HT-29 (cell line): ENCODE data around the gene FGFRL1. TPM values are rescaled to one million over a fixed set of nuclear protein-coding genes. Genes with fewer than 3 reads are reported as not detected.

Experiments
- DNase-seq: peaks from one replicate; pipeline ENCODE4 v3.0.0-alpha.2; 2015; ENCODE audit warnings: low spot score
- total RNA-seq: library from RNA; depleted of rRNA; stranded (reverse); fragments of >200 nt; shearing (Covaris generic); gene quantifications from 2 replicates; pipeline ENCODE4 v1.2.3, GENCODE V29; 2014; rRNA removed

Gene FGFRL1, protein sequence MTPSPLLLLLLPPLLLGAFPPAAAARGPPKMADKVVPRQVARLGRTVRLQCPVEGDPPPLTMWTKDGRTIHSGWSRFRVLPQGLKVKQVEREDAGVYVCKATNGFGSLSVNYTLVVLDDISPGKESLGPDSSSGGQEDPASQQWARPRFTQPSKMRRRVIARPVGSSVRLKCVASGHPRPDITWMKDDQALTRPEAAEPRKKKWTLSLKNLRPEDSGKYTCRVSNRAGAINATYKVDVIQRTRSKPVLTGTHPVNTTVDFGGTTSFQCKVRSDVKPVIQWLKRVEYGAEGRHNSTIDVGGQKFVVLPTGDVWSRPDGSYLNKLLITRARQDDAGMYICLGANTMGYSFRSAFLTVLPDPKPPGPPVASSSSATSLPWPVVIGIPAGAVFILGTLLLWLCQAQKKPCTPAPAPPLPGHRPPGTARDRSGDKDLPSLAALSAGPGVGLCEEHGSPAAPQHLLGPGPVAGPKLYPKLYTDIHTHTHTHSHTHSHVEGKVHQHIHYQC
- 74.9 and 76.9 TPM in 2 replicates for total RNA-seq

DNA sequence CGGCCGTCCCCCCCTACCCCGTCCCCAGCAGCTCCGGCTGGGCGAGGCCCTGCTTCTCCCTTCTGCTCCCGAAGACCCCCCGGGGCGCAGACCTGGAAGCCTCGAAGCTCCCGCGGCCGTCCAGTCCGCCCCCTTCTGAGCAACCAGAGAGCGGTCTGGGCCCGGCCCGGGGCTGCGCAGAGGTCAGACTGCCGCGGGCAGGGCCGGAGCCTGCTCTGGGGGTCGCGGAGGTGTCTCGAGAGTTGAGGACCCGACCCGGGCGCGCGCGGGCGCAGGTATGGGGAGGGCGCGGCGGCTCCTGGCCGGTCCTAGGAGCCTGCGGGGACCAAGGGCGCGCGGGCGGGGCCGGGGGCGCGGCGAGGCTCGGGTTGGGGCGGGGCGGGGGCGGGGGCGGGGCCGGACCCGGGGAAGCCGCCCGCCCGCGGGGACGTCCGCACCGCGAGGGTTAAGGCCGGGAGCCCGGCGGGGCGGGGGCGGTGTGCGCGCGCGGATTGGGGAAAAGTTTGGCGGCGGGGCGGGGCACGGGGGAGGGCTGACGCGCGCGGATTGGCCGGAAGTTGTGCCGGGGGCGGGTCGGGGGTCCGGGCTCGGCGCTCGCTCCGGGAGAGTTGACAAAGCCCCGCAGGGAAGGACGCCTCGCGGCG, at the start of gene FGFRL1:
Gene FGFRL1, plus strand, starts transcription at position 605 of the 644 bp plus-strand sequence. CDS start 860 bp downstream, outside the sequence.
- DNase-seq: peak; percentile 84

- peak; percentile 90 for DNase-seq
Observed at GRCh38 chr4:962231-963208, 48.9 kb upstream of the FGFRL1 start.

DNA sequence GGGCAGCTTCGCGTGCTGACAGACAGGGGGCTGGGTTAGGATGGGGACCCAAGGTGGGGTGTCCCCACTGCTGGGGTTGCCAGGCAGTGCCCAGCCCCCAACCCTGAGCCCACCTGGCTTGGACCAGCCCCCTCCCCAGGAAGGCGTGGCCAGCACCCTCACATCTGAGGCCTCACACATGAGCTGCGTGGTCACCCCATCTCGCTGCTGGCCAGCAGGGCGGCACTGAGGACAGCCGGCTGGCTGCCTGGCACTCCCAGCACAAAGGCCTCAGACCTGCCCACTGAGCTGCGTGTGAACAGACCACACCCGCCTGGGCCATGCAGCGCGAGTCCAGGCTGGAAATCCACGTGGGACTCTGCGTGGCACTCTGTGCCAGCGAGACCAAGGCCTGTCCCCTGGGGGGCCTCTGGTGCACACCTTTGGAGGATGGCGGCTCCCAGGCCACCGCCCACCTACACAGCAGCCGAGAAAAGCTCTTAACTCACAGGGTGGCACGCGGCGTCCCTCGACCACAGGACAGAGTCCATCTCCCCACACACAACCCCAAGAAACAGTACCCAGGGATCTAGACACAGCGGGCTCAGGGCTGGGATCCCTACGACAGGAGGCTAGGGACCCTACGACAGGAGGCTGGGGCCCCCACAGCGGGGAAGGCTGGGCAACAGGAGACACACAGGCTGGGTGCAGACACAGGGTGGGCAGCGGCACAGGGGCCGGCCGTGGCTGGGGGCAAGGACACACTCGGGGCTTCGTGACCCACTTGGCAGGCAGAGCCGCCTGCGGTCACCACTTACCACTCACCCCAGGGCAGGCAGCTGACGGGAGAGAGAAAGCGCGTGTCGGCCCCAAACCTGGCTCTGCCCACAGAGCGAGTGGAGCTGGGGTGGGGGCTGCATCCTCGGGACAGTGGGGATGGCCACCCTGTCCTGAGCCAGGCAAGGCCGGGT, 47.9 kb upstream of the FGFRL1 start:
- DNase-seq: peak; percentile 31

DNA sequence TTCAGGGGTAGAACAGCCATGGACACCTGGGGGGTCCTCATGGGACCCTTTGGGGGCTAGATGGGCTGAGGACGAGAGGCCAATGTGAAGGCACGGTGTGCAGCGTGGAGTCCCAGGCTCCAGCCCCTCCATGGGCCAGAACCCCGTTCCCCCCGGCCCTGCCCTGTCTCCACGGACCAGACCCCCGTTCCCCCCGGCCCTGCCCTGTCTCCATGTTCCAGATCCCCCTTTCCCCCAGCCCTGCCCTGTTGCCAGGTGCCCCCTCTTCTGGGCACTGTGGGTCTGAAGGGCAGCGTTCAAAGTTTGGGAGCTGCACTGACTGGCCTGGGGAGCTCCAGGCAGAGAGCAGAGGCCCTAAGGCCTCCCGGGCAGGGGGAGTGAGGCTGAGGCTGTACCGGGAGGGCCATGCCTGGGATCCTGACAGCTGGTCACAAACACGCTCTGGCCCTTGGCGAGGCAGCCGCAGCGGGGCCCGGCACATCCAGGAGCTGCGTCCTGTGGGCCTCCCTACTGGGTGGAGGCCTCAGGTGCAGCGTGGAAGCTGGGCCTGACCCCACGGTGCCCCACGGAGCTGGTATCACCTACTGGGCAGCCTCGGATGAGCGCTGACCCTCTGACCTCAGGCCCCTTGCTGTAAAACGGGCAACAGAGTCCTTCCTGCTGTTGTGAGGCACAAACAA, 46.9 kb upstream of the FGFRL1 start:
- no peak for DNase-seq

GRCh38 chr4:965048-965765, 46.2 kb upstream of the FGFRL1 start:
- no peak for DNase-seq

DNA sequence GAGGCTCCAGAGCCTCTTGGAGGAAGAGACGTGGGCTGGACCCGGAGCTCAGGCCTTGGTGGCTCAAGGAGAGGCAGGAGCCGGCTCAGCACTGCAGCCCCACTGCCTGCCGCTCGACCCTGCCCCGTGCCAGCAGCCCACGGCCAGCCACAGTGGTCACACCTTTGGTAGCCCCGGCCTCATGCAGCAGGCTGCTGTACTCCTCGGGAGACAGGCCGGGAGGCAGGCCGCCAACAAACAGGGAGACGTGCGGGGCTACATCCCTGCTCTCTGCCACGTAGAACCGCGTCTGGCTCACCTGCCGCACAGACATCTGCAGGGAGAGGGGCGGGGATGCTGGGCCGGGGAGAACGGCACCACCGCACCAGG, 45.7 kb upstream of the FGFRL1 start:
- DNase-seq: no peak

DNA sequence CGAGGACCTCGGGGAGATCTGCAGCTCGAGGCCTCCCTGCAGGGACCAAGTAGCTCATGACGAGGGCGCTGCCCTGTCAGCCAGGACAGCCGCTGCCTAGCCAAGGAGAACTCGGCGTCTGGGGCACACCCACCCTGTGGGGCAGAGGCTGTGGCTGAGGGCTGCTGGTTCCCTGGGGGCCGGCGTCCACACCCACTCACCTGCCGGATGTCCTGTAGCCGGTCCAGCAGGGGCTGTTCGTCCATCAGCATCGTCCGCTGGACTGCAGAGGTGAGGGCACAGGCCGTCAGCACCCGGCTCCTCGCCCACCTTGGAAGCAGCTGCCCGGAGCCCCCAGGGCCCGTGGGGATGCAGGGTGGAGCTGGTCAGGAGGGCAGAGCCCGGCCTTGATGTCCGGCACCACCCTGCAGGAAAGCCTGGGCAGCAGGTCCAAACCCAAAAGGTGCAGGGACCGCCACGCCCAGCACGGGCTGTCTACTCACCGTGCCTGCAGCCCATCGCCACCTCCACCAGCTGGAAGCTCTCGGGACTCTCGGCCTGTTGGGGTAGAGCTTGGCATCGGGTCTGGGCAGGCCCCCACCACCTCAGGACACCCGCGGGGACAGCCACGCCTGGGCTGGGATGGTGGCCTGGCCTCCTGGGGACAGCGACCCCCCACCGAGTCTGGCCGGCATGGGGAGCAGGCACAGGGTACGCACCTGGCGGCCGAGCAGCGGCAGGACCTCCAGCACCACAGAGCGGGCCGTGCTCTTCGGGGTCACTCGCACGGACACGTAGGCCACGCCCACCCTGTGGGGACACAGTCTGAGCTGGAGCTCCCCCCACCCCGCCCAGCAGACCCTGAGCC, 44.9 kb upstream of the FGFRL1 start:
- no peak for DNase-seq

DNA sequence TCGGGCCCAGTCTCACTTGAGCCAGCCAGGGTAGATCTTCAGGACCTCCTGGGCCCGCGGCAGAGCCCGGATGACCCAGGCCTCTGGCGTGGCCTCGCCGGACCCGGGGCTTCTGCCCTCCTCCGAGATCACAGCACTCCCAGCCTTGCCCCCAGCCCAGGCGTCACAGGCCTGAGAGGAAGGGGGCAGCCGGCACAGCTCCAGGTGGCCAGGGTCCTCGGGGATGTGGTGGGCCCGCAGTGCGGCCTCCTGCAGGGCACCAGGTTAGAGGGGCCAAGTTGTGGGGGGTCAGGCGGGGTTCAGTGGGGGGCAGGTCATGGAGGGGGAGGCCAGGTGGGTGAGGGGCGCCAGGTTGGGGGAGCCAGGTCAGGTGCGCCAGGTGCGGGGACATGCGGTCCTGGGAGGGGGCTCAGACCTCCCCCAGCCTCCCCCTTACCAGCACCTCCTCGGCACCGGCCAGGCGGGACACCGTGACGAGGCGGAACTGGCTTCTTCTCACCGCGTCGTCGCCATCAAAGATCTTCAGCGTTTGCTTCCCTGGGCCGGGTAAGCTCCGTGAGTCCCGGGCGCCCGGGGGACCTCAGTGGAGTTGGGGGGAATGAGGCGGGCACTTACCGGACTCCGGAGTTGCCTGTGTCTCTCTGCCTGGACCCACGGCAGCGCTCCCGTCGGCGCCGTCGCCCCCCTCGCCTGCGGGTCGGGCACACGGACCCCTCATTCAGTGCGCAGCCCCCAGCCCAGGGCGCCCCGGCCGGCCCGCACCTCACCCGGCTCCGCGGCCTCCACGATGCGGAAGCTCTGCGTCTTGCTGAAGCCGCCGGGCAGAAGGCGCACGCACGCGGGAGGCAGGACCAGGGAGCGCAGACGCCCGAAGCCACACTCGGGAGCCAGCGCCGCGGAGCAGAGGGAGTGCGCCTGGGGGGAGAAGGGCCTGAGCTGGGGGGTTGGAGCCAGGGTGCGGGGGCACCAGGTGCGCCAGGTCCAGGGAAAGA, 44.0 kb upstream of the FGFRL1 start:
- no peak for DNase-seq

DNA sequence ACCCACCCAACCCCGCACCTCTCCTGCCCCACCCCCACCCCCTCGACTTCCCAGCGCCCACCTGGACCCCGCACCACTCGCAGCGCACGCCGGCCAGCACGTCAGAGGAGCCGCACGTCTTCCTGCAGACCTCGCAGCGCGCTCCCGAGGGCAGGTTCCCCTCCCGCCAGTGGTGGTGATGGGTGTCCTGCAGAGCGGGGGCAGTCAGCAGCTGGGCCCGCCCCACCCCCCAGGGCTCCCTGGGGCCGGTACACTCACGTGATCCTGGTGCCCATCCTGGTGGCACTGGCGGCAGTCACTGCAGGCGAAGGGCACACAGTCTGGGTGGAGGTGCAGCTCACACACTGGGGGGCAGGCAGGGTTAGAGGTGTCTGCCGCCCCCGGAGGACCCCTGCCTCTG, 43.2 kb upstream of the FGFRL1 start:
- DNase-seq: no peak

- DNase-seq: no peak
Observed at GRCh38 chr4:968621-969394, 42.6 kb upstream of the FGFRL1 start.

DNA sequence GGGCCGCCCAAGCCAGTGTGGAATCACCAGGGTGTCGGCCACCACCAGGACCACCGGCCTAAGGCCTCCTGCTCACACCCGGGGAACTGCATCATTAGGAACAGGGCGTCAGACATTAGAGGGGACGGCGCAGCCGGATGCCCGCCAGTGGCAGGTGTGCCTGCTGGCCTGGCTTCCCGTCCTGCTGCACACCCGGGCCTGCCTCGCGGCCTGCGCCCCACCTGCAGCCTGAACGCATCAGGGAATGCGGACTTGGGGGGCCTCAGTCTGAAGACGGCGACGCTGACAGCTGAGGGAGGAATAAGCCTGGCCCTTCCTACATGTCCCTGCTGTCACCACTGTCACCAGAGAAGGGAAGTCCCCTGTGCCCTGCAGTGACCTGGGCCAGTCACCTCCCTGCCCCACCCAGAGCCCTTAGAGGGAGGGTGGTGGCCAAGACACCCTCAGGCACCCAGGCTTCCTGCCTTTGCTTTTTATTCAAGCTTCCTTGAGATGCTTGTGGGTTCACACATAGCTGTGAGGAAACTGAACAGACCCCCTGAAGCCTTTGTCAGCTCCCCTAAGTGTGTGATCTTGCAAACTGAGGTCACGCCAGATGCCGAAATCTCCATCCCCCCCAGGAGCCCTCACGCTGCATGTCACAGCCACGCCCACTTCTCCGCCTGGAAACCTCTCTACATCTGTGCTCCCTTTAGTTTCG, 41.2 kb upstream of the FGFRL1 start:
- no peak for DNase-seq

- no peak for DNase-seq
Observed at GRCh38 chr4:970854-971520, 40.4 kb upstream of the FGFRL1 start.

- peak; percentile 24 for DNase-seq
Observed at GRCh38 chr4:971666-972500, 39.5 kb upstream of the FGFRL1 start.
